ENCODE results near the gene EXOC2. TPM values are rescaled to one million over a fixed set of nuclear protein-coding genes. Genes with fewer than 3 reads are reported as not detected.

Gene EXOC2
- total and polyA plus RNA-seq, 2 of the 13 experiments (the other 11 are each of a cell fraction or from before 2014, with no cell fraction given) = 12.6 to 22.9 TPM

DNA sequence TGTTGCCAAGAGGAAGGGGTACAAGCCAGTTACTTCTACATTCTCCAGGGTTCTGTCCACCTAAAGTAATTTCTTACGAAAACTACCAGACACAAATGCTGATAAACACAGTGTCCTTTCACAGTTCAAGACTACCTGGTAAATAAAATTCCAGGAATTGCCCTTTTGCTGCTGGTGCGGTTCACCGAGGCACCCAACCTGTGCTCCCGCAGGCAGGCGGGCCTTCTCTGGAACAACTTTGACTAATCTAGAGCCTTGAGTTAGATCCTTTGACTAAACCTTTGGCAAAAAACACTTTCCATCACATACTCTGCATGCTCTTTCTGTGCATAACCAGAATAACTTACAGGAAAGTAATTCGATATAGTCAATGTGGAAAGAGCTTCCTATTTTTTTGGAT is 143.0 kb downstream of the EXOC2 start:
- H3K36me3 ChIP-seq (replicated peaks in 1 of 2; ENCODE audit: control insufficient read depth in 1 of 2, insufficient read depth in 2 of 2, low read length in 2 of 2) = peaks cover 0 to 4% of the 10 kb centered on the region in 2 experiments; a peak in 1 of 5 replicates
- intact Hi-C loops (cut with micrococcal nuclease; ENCODE audit: unreplicated experiment) = loop anchor here (5.0 kb wide), 1 partner anchor 363 kb away; no protein-coding TSS in a partner anchor
- no peaks in the 10 kb centered on the region for H3K27me3 ChIP-seq (ENCODE audit: control insufficient read depth in 1 of 2, insufficient read depth in 2 of 2, low read length in 2 of 2)
- H3K4me2 ChIP-seq (ENCODE audit: low read depth, low read length) = no peak overlapping the region
- ChIA-PET POLR2A (no interaction called here), CTCF (ENCODE audit: low intra/inter-chr PET ratio, low total read pairs) (no interaction called here)
- WGBS (ENCODE audit: low lambda C conversion rate) = 98% methylated on average over 6 of the region's 6 CpGs
- H3K9ac ChIP-seq (ENCODE audit: insufficient read depth, low read depth, low read length) = no peak overlapping the region
- no peak overlapping the region for H2AFZ ChIP-seq (ENCODE audit: low read length)
- BruUV-seq (replicated peaks) = no TSS peak
- TF ChIP-seq RFX5 (IDR thresholded peaks at IDR 0.05; ENCODE audit: low read depth, low read length) = no peak
- TF ChIP-seq GATAD2A (CRISPR knock-in tag; IDR thresholded peaks at IDR 0.05) = no peak
- no peak for TF ChIP-seq ZNF790 (CRISPR knock-in tag; IDR thresholded peaks at IDR 0.05; ENCODE audit: borderline replicate concordance)
- no peak for TF ChIP-seq XRCC5 (optimal IDR thresholded peaks at IDR 0.05; ENCODE audit: low read length)
- TF ChIP-seq, protein P1, sequence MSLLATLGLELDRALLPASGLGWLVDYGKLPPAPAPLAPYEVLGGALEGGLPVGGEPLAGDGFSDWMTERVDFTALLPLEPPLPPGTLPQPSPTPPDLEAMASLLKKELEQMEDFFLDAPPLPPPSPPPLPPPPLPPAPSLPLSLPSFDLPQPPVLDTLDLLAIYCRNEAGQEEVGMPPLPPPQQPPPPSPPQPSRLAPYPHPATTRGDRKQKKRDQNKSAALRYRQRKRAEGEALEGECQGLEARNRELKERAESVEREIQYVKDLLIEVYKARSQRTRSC (CRISPR knock-in tag; IDR thresholded peaks at IDR 0.05; ENCODE audit: low read depth) = no peak
- TF ChIP-seq, protein P2, sequence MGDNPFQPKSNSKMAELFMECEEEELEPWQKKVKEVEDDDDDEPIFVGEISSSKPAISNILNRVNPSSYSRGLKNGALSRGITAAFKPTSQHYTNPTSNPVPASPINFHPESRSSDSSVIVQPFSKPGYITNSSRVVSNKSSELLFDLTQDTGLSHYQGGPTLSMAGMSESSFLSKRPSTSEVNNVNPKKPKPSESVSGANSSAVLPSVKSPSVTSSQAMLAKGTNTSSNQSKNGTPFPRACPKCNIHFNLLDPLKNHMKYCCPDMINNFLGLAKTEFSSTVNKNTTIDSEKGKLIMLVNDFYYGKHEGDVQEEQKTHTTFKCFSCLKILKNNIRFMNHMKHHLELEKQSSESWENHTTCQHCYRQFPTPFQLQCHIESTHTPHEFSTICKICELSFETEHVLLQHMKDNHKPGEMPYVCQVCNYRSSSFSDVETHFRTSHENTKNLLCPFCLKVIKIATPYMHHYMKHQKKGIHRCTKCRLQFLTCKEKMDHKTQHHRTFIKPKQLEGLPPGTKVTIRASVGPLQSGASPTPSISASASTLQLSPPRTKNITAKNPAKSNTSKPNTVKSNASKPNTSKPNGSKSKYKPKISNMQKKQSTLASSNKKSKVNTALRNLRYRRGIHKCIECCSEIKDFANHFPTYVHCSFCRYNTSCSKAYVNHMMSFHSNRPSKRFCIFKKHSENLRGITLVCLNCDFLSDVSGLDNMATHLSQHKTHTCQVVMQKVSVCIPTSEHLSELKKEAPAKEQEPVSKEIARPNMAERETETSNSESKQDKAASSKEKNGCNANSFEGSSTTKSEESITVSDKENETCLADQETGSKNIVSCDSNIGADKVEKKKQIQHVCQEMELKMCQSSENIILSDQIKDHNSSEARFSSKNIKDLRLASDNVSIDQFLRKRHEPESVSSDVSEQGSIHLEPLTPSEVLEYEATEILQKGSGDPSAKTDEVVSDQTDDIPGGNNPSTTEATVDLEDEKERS (CRISPR knock-in tag; IDR thresholded peaks at IDR 0.05) = no peak
- no peak for TF ChIP-seq ZNF33B (CRISPR knock-in tag; IDR thresholded peaks at IDR 0.05)
- no peak for TF ChIP-seq ZNF670 (CRISPR knock-in tag; IDR thresholded peaks at IDR 0.05; ENCODE audit: borderline replicate concordance)
- TF ChIP-seq ZNF761 (CRISPR knock-in tag; conservative IDR thresholded peaks at IDR 0.05) = no peak
- TF ChIP-seq ZNF878 (CRISPR knock-in tag; IDR thresholded peaks at IDR 0.05) = no peak
- TF ChIP-seq, protein P3, sequence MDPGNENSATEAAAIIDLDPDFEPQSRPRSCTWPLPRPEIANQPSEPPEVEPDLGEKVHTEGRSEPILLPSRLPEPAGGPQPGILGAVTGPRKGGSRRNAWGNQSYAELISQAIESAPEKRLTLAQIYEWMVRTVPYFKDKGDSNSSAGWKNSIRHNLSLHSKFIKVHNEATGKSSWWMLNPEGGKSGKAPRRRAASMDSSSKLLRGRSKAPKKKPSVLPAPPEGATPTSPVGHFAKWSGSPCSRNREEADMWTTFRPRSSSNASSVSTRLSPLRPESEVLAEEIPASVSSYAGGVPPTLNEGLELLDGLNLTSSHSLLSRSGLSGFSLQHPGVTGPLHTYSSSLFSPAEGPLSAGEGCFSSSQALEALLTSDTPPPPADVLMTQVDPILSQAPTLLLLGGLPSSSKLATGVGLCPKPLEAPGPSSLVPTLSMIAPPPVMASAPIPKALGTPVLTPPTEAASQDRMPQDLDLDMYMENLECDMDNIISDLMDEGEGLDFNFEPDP (CRISPR knock-in tag; conservative IDR thresholded peaks at IDR 0.05) = no peak
- TF ChIP-seq ZNF441 (CRISPR knock-in tag; IDR thresholded peaks at IDR 0.05; ENCODE audit: borderline replicate concordance) = no peak
- TF ChIP-seq ZFP90 (CRISPR knock-in tag; IDR thresholded peaks at IDR 0.05; ENCODE audit: borderline replicate concordance) = no peak
- TF ChIP-seq ZNF34 (CRISPR knock-in tag; IDR thresholded peaks at IDR 0.05; ENCODE audit: borderline replicate concordance) = no peak
- TF ChIP-seq, protein P4, sequence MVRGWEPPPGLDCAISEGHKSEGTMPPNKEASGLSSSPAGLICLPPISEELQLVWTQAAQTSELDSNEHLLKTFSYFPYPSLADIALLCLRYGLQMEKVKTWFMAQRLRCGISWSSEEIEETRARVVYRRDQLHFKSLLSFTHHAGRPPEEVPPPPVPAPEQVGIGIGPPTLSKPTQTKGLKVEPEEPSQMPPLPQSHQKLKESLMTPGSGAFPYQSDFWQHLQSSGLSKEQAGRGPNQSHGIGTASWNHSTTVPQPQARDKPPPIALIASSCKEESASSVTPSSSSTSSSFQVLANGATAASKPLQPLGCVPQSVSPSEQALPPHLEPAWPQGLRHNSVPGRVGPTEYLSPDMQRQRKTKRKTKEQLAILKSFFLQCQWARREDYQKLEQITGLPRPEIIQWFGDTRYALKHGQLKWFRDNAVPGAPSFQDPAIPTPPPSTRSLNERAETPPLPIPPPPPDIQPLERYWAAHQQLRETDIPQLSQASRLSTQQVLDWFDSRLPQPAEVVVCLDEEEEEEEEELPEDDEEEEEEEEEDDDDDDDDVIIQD (CRISPR knock-in tag; IDR thresholded peaks at IDR 0.05; ENCODE audit: low read depth) = no peak
- no peaks in the 10 kb centered on the region for H3K79me2 ChIP-seq (ENCODE audit: insufficient read depth, low read length)
- no peak overlapping the region for H3K4me3 ChIP-seq (replicated peaks in 1 of 3; ENCODE audit: insufficient read depth in 1 of 3, low read depth in 2 of 3, low read length in 3 of 3)
- in situ Hi-C loops (cut with HindIII; ENCODE audit: extremely low pct_ligation_motif_present, low pct_unique_long_range_greater_than_20kb) = no loop called here
- no peaks in the 10 kb centered on the region for H3K4me1 ChIP-seq (ENCODE audit: insufficient read depth, low read length)
- ATAC-seq (no peak), FAIRE-seq (no peak), DNase-seq (ENCODE audit: low spot score) (no peak)
- H3K27ac ChIP-seq (ENCODE audit: extremely low read length, insufficient read depth, low read length) = no peak overlapping the region
- H3K9me3 ChIP-seq (ENCODE audit: low read length) = no peaks in the 10 kb centered on the region
- no peaks in the 10 kb centered on the region for H4K20me1 ChIP-seq (ENCODE audit: insufficient read depth, low read length)

Measured in HepG2 (cell line).